PFSK-1 (cell line): Measurements from ENCODE around the gene WASL.

ENCODE experiments used
- FOXP2 ChIP-seq: optimal IDR thresholded peaks from 2 replicates; pipeline ENCODE3; 2011; ENCODE audit warnings: borderline replicate concordance, control low read depth, inconsistent platforms; ENCODE audit not compliant: insufficient read depth; ENCODE audit errors: extremely low read length, extremely low read depth
- POLR2AphosphoS5 ChIP-seq: IDR thresholded peaks from 2 replicates; pipeline ENCODE4 v1.6.1; 2012; ENCODE audit warnings: low read depth, mild to moderate bottlenecking, control low read depth, low read length, moderate library complexity
- SIN3A ChIP-seq: IDR thresholded peaks from 2 replicates; pipeline ENCODE4 v1.6.1; 2012; ENCODE audit warnings: mild to moderate bottlenecking, low read length, moderate library complexity, borderline replicate concordance; ENCODE audit not compliant: insufficient read depth
- TAF1 ChIP-seq: IDR thresholded peaks from 2 replicates; pipeline ENCODE4 v1.6.1; 2012; ENCODE audit warnings: low read length, control low read depth, borderline replicate concordance; ENCODE audit not compliant: insufficient read depth
- TF ChIP-seq, protein P1 (sequence below), 2 experiments: IDR thresholded peaks; 2 replicates each; pipeline versions ENCODE4 v1.6.1 to v1.8.0; 2011 to 2012; ENCODE audit warnings: low read depth in 2 of 2, low read length in 2 of 2, control low read depth in 1 of 2, inconsistent platforms in 1 of 2, mild to moderate bottlenecking in 1 of 2, moderate library complexity in 1 of 2; ENCODE audit not compliant: insufficient read depth in 1 of 2

Gene WASL

DNA sequence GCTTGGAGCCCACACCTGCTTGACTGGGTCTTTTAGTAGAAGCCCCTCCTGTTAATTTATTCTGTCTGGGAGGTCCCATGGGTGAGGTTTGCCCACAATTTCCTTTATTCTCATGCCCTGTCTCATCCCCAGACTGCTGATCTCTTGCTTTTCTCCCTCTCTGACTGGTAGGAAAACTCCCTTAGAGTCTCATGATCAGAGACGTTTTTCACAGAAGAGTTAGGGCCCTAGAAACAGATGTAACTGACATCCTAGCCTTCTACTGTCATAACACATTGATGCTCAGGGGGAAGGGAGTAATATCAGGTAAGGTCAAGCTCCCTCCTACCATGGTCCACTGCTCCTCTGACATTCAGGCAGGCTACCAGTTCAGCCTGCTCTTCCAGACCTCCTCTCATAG lies 43.7 kb upstream of the WASL start:
- TF ChIP-seq TAF1, result no peak
- no peak for TF ChIP-seq POLR2AphosphoS5
- TF ChIP-seq SIN3A, result no peak
- TF ChIP-seq, protein P1, sequence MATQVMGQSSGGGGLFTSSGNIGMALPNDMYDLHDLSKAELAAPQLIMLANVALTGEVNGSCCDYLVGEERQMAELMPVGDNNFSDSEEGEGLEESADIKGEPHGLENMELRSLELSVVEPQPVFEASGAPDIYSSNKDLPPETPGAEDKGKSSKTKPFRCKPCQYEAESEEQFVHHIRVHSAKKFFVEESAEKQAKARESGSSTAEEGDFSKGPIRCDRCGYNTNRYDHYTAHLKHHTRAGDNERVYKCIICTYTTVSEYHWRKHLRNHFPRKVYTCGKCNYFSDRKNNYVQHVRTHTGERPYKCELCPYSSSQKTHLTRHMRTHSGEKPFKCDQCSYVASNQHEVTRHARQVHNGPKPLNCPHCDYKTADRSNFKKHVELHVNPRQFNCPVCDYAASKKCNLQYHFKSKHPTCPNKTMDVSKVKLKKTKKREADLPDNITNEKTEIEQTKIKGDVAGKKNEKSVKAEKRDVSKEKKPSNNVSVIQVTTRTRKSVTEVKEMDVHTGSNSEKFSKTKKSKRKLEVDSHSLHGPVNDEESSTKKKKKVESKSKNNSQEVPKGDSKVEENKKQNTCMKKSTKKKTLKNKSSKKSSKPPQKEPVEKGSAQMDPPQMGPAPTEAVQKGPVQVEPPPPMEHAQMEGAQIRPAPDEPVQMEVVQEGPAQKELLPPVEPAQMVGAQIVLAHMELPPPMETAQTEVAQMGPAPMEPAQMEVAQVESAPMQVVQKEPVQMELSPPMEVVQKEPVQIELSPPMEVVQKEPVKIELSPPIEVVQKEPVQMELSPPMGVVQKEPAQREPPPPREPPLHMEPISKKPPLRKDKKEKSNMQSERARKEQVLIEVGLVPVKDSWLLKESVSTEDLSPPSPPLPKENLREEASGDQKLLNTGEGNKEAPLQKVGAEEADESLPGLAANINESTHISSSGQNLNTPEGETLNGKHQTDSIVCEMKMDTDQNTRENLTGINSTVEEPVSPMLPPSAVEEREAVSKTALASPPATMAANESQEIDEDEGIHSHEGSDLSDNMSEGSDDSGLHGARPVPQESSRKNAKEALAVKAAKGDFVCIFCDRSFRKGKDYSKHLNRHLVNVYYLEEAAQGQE (IDR thresholded peaks at IDR 0.05; ENCODE audit: insufficient read depth in 1 of 2, low read depth in 2 of 2, low read length in 2 of 2), result no peak
- TF ChIP-seq FOXP2, result no peak

DNA sequence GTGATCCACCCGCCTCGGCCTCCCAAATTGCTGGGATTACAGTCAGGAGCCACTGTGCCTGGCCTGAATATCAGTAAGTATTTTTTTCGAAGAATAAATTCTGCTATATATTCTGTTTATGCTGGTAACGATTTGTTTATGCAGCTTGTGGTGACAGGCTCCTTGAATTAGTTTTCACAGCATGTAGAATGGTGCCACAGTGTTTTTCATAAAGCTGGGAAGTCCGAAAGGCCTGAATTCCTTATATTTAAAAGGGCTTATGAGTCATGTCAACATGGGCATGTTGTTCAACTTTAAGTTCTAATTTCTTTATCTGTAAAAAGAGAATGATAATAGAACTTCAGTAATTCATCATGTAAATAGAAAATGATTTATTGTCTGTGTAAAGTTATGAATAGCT lies 42.2 kb upstream of the WASL start:
- TF ChIP-seq SIN3A (no peak), POLR2AphosphoS5 (no peak), TAF1 (no peak), FOXP2 (no peak)
- TF ChIP-seq, protein P1 (IDR thresholded peaks at IDR 0.05; ENCODE audit: insufficient read depth in 1 of 2, low read depth in 2 of 2, low read length in 2 of 2), result no peak

DNA sequence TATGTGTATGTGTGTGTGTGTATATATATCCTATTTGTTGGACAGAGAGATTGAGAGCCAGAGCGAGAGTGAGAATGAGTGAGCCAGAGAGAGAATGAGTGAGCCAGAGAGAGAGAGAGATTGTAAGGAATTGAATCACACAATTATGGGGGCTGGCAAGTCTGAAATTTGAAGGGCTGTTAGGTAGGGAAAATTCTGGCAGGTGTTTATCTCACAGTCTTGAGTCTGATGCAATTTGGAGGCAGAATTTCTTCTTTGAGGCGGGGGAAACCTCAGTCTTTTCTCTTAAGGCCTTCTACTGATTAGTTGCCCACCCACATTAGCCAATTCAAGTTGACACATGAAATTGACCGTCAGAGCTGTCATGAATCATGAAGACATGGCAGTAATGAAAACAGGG lies 41.0 kb upstream of the WASL start:
- TF ChIP-seq FOXP2 (no peak), POLR2AphosphoS5 (no peak), SIN3A (no peak), TAF1 (no peak)
- TF ChIP-seq, protein P1 (IDR thresholded peaks at IDR 0.05; ENCODE audit: insufficient read depth in 1 of 2, low read depth in 2 of 2, low read length in 2 of 2), result no peak

DNA sequence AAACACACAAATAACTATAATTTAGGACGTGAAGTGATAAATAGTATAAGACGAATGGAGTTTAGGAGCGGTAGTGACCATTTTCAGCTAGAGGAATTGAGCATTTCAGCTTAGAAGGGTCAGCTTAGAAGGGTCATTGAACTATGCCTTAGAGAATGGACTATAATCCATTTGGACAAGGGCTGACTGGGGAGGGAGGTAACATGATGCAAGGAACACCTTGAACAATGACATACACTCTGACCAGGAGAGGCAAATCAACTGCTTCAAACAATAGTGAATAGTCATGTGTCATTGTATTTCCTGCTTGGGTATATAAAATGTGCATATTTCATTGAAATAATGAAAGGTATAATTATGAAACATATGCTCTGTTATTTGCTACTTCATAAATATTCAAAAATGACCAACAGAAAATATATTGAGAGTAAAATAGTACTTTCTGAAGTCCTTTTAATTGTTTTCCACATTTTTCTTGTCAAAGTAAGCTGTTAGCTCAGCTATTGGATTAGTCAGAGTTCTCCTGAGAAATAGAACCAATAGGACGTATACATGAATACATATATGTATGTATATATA lies 40.5 kb upstream of the WASL start:
- TF ChIP-seq, protein P1 (IDR thresholded peaks at IDR 0.05; ENCODE audit: insufficient read depth in 1 of 2, low read depth in 2 of 2, low read length in 2 of 2), result no peak
- TF ChIP-seq TAF1 (no peak), POLR2AphosphoS5 (no peak), SIN3A (no peak), FOXP2 (no peak)

DNA sequence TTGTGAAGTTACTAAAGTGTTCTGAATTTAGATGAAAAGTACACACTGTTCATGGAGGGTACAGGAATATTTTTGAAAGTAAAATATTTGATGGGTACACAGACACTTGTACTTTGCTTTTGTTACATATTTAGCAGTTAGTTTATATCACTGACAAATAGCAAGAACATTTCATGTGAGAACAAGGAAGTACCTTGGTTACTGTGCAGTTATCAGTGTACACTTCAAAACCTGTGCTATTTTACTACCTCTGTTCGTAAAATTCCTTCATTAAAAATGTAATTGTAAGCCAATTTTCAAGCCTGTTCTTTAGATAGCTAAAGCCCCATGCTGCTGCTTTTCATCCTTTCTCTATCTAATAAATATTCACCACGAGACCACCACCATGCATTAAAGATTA lies 39.8 kb upstream of the WASL start:
- TF ChIP-seq POLR2AphosphoS5 (no peak), FOXP2 (no peak), TAF1 (no peak), SIN3A (no peak)
- TF ChIP-seq, protein P1 (IDR thresholded peaks at IDR 0.05; ENCODE audit: insufficient read depth in 1 of 2, low read depth in 2 of 2, low read length in 2 of 2), result no peak
